HEK293 (cell line): Measurements from ENCODE around the gene ATXN7.

ENCODE experiments used
- CTCF ChIA-PET: fragments of 350-600 bp; formaldehyde crosslinking; extraction: SDS; loops from one replicate; lab custom pipeline; 2021; ENCODE audit warnings: antibody characterized with exemption; lab: Yijun Ruan, JAX
- POLR2A ChIA-PET: fragments of 300-600 bp; formaldehyde crosslinking; extraction: SDS; loops from one replicate; lab custom pipeline; 2020; ENCODE audit warnings: antibody characterized with exemption, inconsistent platforms; lab: Yijun Ruan, JAX
- H3K27ac ChIP-seq: fragments of 200-500 bp; sonication (Bioruptor generic); 2 replicates; pipeline ENCODE4 v1.5.1; 2014; ENCODE audit warnings: low read depth, low read length, control low read depth, inconsistent platforms; ENCODE audit errors: extremely low read depth
- H3K36me3 ChIP-seq, 2 experiments: fragments of 200-500 bp in 1 of 2; sonication (Bioruptor generic) in 1 of 2; 1 replicate in 1 of 2; 2 replicates in 1 of 2; pipeline ENCODE4 v1.5.1; 2014 to 2017; ENCODE audit warnings: inconsistent platforms in 2 of 2, low read length in 2 of 2; ENCODE audit not compliant: control insufficient read depth in 2 of 2, insufficient read depth in 1 of 2
- H3K4me1 ChIP-seq: fragments of 200-500 bp; sonication (Bioruptor generic); 2 replicates; pipeline ENCODE4 v1.5.1; 2014; ENCODE audit warnings: mild to moderate bottlenecking, low read length, inconsistent platforms; ENCODE audit not compliant: control insufficient read depth, insufficient read depth
- H3K4me3 ChIP-seq: 2 replicates; pipeline ENCODE4 v1.5.1; 2011; ENCODE audit warnings: low read depth, mild to moderate bottlenecking, control low read depth, low read length, moderate library complexity
- H3K9me3 ChIP-seq: fragments of 200-500 bp; sonication (Bioruptor generic); 2 replicates; pipeline ENCODE4 v1.5.1; 2014; ENCODE audit warnings: low read depth, low read length, inconsistent platforms; ENCODE audit not compliant: control insufficient read depth, insufficient read depth
- BCL11A ChIP-seq: fragments of 450-650 bp; formaldehyde crosslinking; IDR thresholded peaks from 2 replicates; pipeline ENCODE4 v1.5.1; 2016; ENCODE audit warnings: low read depth, missing biosample characterization, missing genetic modification characterization
- CTCF ChIP-seq: fragments of 450-650 bp; formaldehyde crosslinking; IDR thresholded peaks from 2 replicates; pipeline ENCODE4 v1.5.1; 2016; ENCODE audit warnings: missing biosample characterization, missing genetic modification characterization
- GLIS1 ChIP-seq: fragments of 450-650 bp; formaldehyde crosslinking; IDR thresholded peaks from 2 replicates; pipeline ENCODE4 v1.5.1; 2016; ENCODE audit warnings: missing biosample characterization, missing genetic modification characterization
- GLIS2 ChIP-seq: fragments of 450-650 bp; formaldehyde crosslinking; IDR thresholded peaks from 2 replicates; pipeline ENCODE4 v1.5.1; 2016; ENCODE audit warnings: missing biosample characterization, missing genetic modification characterization
- KLF10 ChIP-seq: fragments of 450-650 bp; IDR thresholded peaks from 2 replicates; pipeline ENCODE4 v1.5.1; 2018; ENCODE audit warnings: missing biosample characterization, mild to moderate bottlenecking, missing genetic modification characterization
- OSR2 ChIP-seq: fragments of 450-650 bp; formaldehyde crosslinking; IDR thresholded peaks from 2 replicates; pipeline ENCODE4 v1.5.1; 2016; ENCODE audit warnings: missing biosample characterization, missing genetic modification characterization
- PRDM2 ChIP-seq: fragments of 450-650 bp; formaldehyde crosslinking; IDR thresholded peaks from 2 replicates; pipeline ENCODE4 v1.5.1; 2016; ENCODE audit warnings: missing biosample characterization, missing genetic modification characterization, borderline replicate concordance
- REPIN1 ChIP-seq: fragments of 450-650 bp; formaldehyde crosslinking; IDR thresholded peaks from 2 replicates; pipeline ENCODE4 v1.5.1; 2017; ENCODE audit warnings: missing biosample characterization, missing genetic modification characterization, low read depth
- SP2 ChIP-seq: fragments of 450-650 bp; formaldehyde crosslinking; IDR thresholded peaks from 2 replicates; pipeline ENCODE4 v1.5.1; 2016; ENCODE audit warnings: missing biosample characterization, missing genetic modification characterization
- SP3 ChIP-seq: fragments of 450-650 bp; formaldehyde crosslinking; IDR thresholded peaks from 2 replicates; pipeline ENCODE4 v1.5.1; 2016; ENCODE audit warnings: missing biosample characterization, missing genetic modification characterization
- ZBTB1 ChIP-seq: fragments of 450-650 bp; formaldehyde crosslinking; IDR thresholded peaks from 2 replicates; pipeline ENCODE4 v1.5.1; 2016; ENCODE audit warnings: missing biosample characterization, missing genetic modification characterization
- ZIC2 ChIP-seq: fragments of 450-650 bp; formaldehyde crosslinking; IDR thresholded peaks from 2 replicates; pipeline ENCODE4 v1.5.1; 2016; ENCODE audit warnings: missing biosample characterization, missing genetic modification characterization
- ZNF248 ChIP-seq: fragments of 450-650 bp; formaldehyde crosslinking; IDR thresholded peaks from 2 replicates; pipeline ENCODE4 v1.5.1; 2017; ENCODE audit warnings: missing biosample characterization, missing genetic modification characterization
- ZNF341 ChIP-seq: fragments of 450-650 bp; formaldehyde crosslinking; IDR thresholded peaks from 2 replicates; pipeline ENCODE4; 2016; ENCODE audit warnings: low read depth, missing biosample characterization, missing genetic modification characterization
- ZNF416 ChIP-seq: fragments of 450-650 bp; formaldehyde crosslinking; IDR thresholded peaks from 2 replicates; pipeline ENCODE4 v1.5.1; 2016; ENCODE audit warnings: missing biosample characterization, missing genetic modification characterization
- ZNF521 ChIP-seq: fragments of 450-650 bp; formaldehyde crosslinking; IDR thresholded peaks from 2 replicates; pipeline ENCODE4 v1.5.1; 2017; ENCODE audit warnings: missing biosample characterization, mild to moderate bottlenecking, missing genetic modification characterization
- ZNF549 ChIP-seq: fragments of 450-650 bp; IDR thresholded peaks from 2 replicates; pipeline ENCODE4 v1.5.1; 2018; ENCODE audit warnings: missing biosample characterization, missing genetic modification characterization, mild to moderate bottlenecking, inconsistent platforms, moderate library complexity
- ZNF626 ChIP-seq: fragments of 450-650 bp; sonication (Bioruptor Pico); formaldehyde crosslinking; IDR thresholded peaks from 2 replicates; pipeline ENCODE4 v1.5.1; 2018; ENCODE audit warnings: missing biosample characterization, missing genetic modification characterization, inconsistent platforms
- ZNF677 ChIP-seq: fragments of 450-650 bp; IDR thresholded peaks from 2 replicates; pipeline ENCODE4 v1.5.0; 2018; ENCODE audit warnings: missing biosample characterization, mild to moderate bottlenecking, missing genetic modification characterization, moderate library complexity
- ZSCAN30 ChIP-seq: fragments of 450-650 bp; IDR thresholded peaks from 2 replicates; pipeline ENCODE4 v1.5.1; 2018; ENCODE audit warnings: missing biosample characterization, mild to moderate bottlenecking, missing genetic modification characterization, moderate library complexity
- TF ChIP-seq, protein P1 (sequence below): fragments of 450-650 bp; formaldehyde crosslinking; IDR thresholded peaks from 2 replicates; pipeline ENCODE4 v1.5.1; 2016; ENCODE audit warnings: missing biosample characterization, missing genetic modification characterization, low read depth
- TF ChIP-seq, protein P2 (sequence below): fragments of 450-650 bp; formaldehyde crosslinking; IDR thresholded peaks from 2 replicates; pipeline ENCODE4 v1.5.1; 2016; ENCODE audit warnings: missing biosample characterization, missing genetic modification characterization

Gene ATXN7

DNA sequence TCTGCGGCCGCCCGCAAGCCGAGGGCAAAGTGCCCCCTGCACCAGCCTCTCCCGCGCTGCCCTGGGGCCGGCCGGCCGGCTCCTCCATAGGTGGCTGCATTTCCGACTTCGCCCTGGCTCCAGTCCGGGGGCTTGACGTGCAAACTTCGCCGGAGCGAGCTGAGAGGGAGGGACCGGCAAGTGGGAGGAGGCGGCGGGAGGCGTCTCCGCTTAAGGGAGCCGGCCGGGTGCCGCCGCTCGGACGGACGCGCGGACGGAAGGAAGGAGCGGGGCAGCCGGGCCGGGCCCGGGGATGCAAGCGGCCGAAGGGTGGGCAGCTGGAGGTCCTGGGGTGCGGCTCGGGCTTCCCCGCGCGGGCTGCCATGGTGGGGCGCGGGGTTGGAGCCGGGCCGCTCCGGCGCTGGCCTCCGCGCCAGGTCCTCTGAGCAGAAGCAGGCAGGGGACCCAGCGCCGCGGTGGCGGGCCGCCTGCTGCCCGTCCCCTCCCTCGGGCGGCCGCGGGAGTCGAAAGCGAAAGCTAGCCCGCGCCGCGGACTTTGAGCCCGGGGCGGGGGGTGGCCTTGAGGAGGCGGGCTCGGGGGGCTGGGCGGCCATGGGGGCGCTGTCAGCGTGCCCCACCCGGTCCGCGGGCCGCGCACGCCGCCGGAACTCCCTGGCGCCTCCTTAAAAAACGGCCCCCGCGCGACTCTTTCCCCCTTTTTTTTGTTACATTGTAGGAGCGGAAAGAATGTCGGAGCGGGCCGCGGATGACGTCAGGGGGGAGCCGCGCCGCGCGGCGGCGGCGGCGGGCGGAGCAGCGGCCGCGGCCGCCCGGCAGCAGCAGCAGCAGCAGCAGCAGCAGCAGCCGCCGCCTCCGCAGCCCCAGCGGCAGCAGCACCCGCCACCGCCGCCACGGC lies 48.5 kb downstream of the ATXN7 start, which contains the start of gene SCAANT1:
Gene SCAANT1 (minus strand): TSS at position 511 of the 895 bp plus-strand sequence.
- no peaks in the 10 kb centered on the region; the same call in 1 of the 2 replicates for H3K4me1 ChIP-seq
- POLR2A ChIA-PET, result interaction anchor here (0.6 to 1.2 kb wide), 5 partner anchors 10 to 96 kb away, joined by 3 to 5 read pairs (median 3); partner anchors contain the start of genes ATXN7 and THOC7
- H3K36me3 ChIP-seq, result peaks cover 6 to 20% of the 10 kb centered on the region in 2 experiments
- H3K9me3 ChIP-seq, result no peaks in the 10 kb centered on the region
- peak within 1 kb of the TSS; percentile 91 for H3K27ac ChIP-seq
- CTCF ChIA-PET, result interaction anchor here (0.6 kb wide), 1 partner anchor 573 kb away, joined by 3 read pairs; no protein-coding TSS in a partner anchor
- peak within 1 kb of the TSS; percentile 66 for H3K4me3 ChIP-seq
- TF ChIP-seq GLIS2 (tag by site-specific recombination) (peak; percentile 84), ZNF416 (tag by site-specific recombination) (no peak), ZNF677 (no peak), ZNF626 (tag by site-specific recombination) (no peak), ZNF248 (tag by site-specific recombination) (no peak), ZNF549 (no peak), PRDM2 (tag by site-specific recombination) (no peak), SP3 (tag by site-specific recombination) (peak; percentile 49), SP2 (tag by site-specific recombination) (peak; percentile 72), ZBTB1 (tag by site-specific recombination) (no peak), ZSCAN30 (peak; percentile 97), OSR2 (tag by site-specific recombination) (no peak), ZNF521 (tag by site-specific recombination) (no peak), ZNF341 (tag by site-specific recombination) (peak; percentile 29; the same call in 1 of the 2 replicates), ZIC2 (tag by site-specific recombination) (peak; percentile 39; the same call in 1 of the 2 replicates), BCL11A (tag by site-specific recombination) (no peak), REPIN1 (tag by site-specific recombination) (no peak), GLIS1 (tag by site-specific recombination) (peak; percentile 19; the same call in 1 of the 2 replicates), KLF10 (peak; percentile 72), CTCF (tag by site-specific recombination) (no peak)
- TF ChIP-seq, protein P1, sequence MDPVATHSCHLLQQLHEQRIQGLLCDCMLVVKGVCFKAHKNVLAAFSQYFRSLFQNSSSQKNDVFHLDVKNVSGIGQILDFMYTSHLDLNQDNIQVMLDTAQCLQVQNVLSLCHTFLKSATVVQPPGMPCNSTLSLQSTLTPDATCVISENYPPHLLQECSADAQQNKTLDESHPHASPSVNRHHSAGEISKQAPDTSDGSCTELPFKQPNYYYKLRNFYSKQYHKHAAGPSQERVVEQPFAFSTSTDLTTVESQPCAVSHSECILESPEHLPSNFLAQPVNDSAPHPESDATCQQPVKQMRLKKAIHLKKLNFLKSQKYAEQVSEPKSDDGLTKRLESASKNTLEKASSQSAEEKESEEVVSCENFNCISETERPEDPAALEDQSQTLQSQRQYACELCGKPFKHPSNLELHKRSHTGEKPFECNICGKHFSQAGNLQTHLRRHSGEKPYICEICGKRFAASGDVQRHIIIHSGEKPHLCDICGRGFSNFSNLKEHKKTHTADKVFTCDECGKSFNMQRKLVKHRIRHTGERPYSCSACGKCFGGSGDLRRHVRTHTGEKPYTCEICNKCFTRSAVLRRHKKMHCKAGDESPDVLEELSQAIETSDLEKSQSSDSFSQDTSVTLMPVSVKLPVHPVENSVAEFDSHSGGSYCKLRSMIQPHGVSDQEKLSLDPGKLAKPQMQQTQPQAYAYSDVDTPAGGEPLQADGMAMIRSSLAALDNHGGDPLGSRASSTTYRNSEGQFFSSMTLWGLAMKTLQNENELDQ (tag by site-specific recombination), result no peak
- TF ChIP-seq, protein P2, sequence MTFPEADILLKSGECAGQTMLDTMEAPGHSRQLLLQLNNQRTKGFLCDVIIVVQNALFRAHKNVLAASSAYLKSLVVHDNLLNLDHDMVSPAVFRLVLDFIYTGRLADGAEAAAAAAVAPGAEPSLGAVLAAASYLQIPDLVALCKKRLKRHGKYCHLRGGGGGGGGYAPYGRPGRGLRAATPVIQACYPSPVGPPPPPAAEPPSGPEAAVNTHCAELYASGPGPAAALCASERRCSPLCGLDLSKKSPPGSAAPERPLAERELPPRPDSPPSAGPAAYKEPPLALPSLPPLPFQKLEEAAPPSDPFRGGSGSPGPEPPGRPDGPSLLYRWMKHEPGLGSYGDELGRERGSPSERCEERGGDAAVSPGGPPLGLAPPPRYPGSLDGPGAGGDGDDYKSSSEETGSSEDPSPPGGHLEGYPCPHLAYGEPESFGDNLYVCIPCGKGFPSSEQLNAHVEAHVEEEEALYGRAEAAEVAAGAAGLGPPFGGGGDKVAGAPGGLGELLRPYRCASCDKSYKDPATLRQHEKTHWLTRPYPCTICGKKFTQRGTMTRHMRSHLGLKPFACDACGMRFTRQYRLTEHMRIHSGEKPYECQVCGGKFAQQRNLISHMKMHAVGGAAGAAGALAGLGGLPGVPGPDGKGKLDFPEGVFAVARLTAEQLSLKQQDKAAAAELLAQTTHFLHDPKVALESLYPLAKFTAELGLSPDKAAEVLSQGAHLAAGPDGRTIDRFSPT, result peak; percentile 92
